RPMI7951 (cell line): ENCODE results near the gene MTHFR. TPM values are rescaled to one million over a fixed set of nuclear protein-coding genes. Genes with fewer than 3 reads are reported as not detected.
A peak's percentile ranks its signal among the peaks of the same experiment; 100 is the strongest.
"Not testable (repeated sequence)": the region's sequence is repeated elsewhere in the genome, so short reads cannot be mapped to it uniquely, and the experiment has no call there.

Source experiments
- DNase-seq: peaks from one replicate; pipeline ENCODE4 v3.0.0-alpha.2; 2012; ENCODE audit warnings: low read depth
- total RNA-seq: library from RNA; depleted of rRNA; stranded (reverse); fragments of >200 nt; shearing (Covaris generic); gene quantifications from 2 replicates; pipeline ENCODE4 v1.2.3, GENCODE V29; 2014

MTHFR gene
- total RNA-seq, 1 experiment from 2014 or later: 3.2 TPM

DNA sequence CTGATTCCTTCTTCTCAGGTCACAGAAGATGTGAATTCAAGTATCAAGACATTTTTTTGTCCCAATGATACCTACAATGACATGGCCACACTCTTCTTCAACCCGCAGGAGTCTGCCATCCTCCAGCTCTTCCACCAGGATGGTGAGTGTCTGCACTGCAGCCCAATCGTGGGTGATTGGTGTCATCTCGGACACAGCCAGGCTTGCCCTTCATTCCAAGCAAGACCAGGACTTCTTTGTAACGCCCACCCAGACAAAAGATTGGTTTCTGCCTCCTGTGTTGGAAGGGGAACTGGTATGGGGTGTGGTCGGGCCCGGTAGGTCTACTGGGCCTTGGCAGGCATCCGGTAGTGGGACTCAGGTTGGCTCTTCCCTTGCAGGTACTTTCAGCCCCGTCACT is 27.7 kb upstream of the MTHFR start:
- DNase-seq: no peak

DNA sequence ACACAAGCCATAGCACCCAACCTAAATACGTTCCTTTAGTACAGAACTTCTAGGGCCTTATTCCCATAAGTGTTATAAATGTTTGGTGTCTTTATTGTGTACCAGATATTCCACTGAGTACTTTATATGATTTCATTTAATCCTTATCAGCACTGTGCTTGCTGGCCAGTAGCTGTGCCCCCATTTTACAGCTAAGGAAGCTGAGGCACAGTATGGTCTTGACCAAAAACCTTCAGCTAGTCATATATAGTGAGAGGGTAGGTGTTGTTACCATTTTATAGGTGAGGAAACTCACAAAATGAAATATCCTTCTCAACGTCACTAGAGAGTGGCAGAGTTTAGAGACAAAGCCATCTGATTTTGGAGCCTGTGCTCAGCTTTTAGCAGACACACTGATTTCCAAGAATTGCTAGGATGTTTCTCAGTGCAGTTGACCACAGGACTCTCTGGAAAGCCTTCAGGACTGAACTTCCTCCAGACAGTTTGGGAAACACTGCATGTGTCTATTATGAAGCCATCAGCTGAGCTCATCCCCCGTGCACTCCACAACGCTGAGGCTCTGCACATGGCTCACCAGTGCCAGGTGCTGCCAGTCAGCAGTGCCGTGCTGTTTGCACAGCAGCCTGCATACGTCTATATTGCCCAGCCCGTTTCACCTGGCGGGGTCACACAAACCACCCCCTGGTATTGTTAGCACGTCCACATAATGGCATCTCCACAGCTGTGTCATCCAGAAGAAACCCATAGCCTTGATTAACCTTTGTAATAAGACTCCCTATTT is 26.4 kb upstream of the MTHFR start:
- no peak for DNase-seq

DNA sequence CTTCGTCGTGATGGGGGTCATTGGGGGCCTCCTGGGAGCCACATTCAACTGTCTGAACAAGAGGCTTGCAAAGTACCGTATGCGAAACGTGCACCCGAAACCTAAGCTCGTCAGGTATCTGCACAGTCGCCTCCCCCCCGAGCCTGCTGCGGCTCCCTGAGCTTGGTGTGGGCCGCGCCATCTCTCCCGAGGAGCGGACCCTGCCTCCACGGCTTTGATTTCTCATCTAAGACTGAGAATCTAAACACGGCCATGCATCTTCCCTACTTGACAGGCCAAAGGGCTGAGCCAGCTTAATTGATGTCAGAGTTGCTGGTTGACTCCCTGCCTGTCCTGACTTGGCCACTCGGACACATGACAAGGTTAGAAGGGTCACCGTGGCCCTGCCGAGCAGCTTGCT is 22.7 kb upstream of the MTHFR start:
- DNase-seq: no peak

DNA sequence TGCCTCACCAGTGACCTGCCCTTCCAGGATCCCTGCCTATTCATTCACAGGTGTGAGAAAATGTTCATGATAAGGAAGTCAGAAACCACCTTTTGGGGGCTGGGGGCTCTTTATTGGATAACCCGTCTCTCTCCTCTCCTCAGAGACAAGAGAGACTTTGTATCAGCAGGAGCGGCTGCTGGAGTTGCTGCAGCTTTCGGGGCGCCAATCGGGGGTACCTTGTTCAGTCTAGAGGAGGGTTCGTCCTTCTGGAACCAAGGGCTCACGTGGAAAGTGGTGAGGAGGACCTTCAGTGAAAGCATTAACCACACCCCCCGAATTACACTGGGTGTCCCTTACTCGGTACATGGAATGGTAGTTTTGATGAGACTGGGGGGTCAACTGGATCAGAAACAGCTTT is 21.2 kb upstream of the MTHFR start:
- no peak for DNase-seq

DNA sequence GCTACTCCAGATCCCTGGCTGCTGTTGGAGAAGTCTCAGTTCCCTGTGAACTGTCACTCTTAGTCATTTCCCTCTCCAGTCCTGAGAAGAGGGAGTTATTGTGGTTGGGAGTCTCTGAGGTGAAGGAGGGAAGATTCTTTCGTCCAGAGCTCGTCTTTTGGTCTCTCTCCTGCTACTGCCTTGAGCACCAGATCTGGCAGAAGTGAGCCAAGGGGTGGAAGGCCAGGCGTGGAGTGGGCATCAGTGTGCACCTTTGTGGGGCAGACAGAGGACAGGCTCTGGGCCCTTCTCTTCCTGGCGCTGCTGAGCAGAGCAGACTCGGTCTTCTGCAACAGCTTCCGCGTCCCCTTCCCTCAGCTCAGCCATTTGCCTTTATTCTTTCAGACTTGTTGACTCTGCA is 19.4 kb upstream of the MTHFR start:
- no peak for DNase-seq

DNA sequence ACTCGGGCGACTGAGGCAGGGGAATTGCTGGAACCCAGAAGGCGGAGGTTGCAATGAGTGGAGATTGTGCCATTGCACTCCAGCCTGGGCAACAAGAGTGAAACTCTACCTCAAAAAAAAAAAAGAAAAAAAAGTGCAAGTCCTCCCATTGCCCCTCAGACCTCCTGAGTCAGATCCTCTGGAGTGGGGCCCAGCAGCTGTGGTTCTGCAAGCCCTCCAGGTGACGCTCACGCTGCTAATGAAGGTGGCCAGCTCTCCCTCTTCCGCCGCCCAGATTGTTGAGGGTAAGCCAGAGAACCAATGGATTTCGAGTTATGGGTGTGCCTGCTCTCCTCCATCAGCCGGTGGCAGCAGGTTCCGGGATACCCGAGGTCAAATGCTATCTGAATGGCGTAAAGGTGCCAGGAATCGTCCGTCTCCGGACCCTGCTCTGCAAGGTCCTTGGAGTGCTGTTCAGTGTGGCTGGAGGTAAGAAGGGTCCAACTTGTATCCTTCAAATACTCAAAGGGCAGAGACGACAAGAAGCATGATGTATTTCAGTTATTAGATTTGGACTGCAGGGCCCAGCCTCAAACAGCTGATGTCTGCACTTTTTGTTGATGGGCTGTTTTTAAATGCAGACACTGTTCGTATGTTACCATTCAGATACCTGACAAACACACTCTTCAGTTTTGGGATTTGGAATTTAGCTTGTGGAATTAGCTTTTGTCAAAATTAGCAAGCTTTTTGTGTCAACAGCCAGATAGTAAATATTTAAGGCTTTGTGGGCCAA is 17.8 kb upstream of the MTHFR start:
- no peak for DNase-seq

DNA sequence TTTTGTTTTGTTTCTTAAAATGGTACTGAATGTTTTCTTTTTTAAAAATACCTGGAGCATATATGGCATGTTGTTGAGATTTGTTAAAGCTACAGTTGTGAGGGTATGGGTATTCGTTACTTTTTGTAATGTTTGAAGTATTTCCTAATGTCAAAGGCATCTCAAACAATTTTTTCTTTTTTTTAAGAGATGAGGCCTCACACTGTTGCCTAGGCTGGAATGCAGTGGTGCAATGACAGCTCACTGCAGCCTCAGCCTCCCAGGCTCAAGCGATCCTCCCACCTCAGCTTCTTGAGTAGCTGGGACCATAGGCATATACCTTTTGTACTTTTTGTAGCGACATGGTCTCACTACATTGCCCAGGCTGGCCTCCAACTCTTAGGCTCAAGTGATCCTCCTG is 16.3 kb upstream of the MTHFR start:
- DNase-seq: no peak

DNA sequence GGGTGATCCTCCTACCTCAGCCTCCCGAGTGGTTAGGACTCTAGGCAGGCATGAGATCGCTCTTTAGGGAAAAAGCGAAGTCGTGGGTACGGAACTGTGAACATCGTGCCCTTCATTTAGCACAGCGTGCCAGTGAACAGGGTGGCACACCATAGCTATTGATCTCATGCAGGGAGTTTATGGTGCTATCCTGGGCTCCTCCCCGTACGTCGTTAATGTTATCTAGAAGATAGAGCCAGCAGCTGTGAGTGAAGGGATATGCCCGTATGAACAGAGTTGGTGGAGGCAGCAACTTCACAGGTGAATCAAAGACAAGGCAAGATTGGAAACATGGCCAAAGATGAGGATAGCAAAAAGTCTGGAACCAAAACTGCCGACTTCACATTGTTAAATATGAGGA is 11.4 kb upstream of the MTHFR start:
- no peak for DNase-seq

DNA sequence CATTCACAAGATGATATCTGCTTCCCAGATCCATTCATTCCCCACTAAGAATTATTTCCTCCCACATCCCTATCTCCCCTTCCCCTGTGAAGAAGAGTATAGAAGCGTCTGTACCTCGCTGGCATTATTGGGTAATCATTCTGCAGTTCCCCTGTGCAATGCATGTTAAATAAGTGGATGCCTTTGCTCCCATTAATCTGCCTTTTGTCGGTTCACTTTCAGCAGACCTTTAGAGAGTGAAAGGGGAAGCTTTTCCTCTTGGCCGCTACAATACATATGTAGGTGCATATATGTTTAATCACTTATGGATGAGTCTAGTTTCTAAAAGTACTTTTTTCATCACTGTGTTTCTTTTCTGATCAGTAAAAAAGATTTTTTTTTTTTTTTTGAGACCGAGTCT is 7.3 kb upstream of the MTHFR start:
- no peak for DNase-seq

DNA sequence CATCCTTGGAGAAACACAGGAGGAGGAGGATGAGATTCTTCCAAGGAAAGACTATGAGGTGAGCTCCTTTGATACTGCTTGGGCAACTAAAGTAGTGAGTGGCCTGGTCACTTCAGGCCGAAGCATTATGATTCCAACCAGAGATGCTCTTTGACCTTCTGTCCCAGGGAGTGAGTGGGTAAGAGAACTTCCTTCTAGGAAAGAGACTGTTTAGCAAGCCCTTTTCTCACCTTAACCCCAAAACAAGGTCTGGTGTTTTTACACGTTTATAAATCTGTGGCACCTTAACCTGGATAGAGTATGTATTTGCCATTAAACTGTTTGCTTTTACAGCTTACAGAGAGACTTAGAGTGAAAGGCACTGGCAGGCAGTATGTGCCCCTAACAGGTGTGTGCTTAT is 1.4 kb upstream of the MTHFR start:
- DNase-seq: no peak

DNA sequence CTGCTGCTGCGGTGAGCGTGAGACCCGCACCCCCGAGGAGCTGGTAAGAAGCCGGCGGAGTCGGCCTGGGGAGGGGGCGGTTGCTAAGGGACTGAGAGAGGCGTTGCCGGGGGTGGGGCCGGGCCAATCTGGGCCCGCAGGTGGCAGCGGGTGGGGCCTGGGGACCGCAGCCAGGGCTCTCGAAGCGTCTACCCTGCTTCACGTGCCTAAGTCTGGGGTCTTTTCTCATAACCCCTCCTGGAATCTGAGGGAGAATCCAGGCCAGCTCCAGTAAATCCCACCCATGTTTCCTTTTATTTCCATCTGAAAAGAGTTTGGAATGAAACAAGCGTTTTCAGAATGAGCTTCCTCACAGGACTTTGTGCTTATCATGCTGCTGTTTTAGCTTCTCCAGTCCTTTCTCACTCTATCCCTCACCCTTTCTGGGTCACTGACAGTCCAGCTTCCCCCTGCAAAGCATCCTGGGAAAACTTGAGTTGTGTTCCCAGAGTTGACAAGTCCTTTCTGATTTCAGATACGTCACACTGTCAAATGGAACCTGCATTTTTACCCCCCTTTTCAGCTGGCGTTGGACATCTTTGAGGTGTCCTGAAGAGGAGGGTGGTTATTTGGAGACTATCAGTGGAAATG is 658 bp upstream of the MTHFR start:
- peak; percentile 35 for DNase-seq

DNA sequence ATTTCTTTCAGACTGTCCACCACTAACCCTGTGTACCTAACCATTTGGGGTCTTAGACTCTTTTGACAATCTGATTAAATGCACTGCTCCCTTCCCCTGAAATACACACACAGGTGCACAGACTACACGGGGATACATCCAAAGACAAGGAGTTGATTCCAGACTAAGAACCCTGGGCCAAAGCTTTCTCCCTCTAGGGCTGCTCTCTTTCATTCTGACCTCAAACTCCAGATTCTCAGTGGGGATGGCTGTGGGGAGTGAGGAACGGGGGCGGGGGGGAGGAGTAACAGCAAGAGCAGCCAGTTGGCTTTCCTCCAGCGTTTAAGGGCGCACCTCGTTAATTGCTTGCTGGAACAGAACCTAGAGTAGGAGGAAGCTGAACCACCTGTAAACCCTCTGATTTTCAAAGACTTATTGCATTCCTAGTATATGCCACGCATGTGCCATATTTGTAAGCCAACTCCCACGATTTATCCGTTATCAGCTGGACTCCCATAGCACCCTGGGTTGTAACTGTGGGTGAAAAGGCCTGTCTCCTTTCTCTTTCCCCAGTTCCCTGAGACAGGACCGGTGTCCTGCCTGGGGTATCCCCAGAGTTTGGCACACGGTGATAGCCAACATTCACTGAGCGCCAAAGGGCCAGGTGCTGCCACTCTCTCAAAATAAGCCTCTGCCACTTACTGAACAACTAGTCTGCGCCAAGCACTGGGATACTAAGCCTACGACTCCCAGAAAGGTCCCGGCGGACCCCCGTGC is 920 bp downstream of the MTHFR start:
- peak; percentile 51 for DNase-seq

DNA sequence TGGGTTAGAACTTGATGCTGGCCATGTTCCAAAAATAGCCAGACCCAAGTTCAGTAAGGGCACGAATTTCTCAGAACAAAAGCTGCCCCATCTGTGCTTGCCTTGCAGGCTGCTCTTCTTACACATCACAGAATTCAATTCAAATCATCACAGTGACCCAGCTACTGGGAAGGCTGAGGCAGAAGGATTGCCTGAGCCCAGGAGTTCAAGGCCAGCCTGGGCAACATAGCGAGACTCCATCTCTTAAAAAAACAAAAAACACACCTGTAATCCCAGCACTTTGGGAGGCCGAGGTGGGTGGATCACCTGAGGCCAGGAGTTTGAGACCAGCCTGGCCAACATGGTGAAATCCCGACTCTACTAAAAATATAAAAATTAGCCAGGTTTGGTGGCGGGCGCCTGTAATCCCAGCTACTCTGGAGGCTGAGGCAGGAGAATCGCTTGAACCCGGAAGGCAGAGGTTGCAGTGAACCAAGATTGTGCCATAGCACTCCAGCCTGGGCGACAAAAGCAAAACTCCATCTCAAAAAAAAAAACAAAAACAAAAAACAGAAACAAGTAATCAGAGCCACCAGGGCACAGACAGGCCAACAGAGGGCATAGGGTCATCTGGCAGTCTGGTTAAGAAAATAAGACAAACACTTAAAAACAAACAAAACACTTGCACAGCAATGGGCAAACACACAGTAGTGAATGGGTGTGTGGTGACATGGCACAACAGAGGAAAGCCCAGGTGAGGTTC is 1.7 kb downstream of the MTHFR start:
- DNase-seq: not testable (repeated sequence)

DNA sequence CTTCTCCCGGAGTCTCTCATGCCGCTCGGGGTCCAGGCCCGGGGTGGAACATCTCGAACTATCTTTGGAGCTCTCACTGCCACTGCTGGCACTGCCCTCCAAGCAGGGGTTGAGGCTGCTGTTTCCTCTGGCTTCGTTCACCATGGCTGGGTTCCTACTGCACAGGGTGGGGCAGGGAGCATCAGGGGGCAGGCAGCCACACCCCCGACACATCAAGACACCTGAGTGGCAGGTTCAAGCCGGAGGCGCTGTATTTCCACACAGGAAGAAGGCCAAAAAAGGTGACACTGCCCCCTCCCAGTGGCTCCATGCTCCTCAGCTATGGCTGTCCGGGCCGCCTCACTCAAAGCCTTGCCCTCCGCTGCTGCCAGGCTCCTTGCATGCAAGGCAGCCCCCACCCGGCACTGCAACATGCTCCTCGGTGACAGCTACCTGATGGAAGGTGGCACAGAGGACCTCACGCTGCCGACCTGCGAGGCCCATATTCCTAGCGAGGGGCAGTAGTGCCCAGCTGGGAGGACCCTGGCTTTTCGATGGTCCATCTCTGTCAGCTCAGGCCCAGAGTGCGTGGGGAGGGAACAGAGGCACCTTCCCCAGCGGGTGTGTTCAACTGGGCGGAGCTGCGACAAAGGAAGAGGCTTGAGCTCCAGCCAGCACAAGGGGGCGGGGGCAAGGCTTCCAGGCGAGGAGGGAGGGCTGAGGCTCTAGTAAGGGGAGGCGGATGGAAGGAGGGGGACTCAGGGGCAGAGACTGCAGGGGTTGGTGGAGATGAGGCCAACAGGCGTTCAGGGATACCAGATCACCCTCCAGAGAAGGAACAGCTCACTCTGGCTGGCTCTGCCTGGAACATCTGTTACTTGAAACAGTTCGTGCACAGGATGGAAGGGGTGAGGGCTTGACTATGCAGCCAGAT is 2.5 kb downstream of the MTHFR start:
- peak; percentile 95 for DNase-seq

DNA sequence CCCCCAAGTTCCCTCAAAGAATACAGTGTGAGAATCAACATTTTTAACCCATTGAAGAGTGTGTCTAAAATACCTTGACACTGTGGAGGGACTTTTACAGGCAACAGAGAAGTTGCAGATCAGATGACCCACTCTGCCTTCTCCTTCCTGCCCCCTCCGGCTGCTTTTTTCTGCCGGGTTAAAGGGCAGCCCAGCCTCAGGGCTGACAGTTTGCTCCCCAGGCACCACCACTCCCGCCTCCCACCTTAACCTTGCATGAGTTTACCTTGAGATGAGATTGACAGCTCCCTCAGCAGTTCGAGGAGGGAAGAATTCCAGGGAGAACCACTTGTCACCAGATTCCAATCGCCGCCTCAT is 3.2 kb downstream of the MTHFR start:
- peak; percentile 17 for DNase-seq

DNA sequence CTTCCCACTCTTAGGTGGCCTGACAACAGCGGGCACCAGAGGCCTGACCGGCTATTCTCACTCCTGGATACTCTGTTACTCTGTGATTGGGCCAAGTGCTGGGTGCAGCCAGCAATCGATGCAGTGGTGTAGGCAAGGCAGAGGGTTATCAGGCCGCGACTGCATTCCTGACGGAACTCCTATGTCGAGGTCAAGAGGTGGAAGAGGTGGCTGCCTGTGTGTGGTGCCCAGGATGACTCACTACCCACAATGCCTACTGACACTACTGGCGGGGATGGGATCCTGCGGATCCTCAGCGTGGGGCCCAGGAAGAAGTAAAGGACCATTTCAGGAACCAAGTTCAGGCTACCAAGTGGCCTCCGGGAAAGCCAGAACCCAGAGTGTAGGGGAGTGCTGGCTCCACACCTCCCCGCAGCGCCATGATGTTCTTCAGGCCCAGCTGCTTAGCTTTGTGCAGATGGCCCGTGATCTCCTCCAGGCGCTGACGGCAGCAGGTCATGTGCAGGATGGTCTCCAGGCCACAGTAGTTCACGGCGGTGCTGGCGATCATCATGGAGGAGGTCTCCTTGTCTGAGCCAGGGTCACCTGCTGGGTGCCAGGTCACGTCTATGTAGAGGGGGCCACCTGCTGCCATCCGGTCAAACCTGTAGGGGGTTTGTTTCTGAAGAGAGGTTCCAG is 4.9 kb downstream of the MTHFR start:
- peak; percentile 42 for DNase-seq

DNA sequence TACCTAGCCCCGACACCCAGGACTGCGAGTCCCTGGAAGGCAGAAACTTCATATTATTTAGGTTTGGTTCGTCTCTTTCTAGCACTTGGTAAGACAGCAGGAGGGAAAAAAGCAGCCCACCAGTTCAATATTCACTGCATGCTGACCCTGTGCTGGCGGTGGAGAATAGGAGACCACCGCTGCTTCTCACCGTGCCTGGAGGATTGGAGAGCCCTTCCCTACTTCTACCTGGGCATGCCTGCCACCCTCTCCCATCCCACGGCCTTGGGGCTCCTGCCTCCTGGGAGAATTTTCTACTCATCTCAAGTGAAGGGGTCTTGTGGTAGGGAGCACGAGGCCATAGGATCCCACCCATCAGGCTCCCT is 5.4 kb downstream of the MTHFR start:
- no peak for DNase-seq

DNA sequence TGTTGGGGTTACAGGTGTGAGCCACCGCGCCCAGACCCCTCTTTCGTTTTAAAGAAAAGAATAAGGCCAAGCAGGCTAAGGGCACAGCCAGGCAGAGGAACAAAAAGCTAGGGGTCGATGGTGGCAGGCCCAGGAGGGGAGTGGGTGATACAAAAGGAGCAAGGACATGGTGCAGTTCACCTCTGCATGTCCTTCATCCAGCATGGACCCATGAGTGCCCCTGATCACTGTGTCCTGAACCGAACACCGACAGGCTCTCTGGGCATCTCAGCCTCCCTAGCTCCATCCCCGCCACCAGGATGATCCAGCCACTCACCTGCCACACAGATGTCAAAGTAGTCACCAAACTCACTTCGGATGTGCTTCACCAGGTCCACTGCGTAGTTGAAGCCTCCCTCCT is 5.9 kb downstream of the MTHFR start:
- DNase-seq: no peak

DNA sequence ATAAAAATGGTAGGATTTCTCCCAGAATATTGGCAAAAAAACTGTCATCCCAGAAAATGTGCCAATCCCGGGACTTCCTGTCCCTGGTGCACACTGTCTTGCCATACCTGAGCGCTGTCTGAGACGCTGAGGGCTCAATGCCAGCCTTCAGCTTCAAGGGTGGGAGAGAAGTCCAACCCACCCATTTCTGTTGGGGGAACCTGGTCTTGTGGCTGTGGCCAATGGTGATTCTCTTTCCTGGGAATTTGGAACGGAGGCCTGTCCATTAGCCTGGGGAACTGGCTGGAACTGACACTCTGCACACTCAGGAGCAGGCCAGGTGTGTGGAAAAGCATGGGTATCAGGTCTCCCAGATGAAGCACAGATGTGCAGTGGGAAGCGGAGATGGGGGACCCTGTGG is 6.7 kb downstream of the MTHFR start:
- no peak for DNase-seq
